A673 (cell line): ENCODE measurements around the gene KANSL1.

ENCODE experiments used
- CTCF ChIP-seq: fragments of 300-800, 200-600 bp; sonication (generic); conservative IDR thresholded peaks from 2 replicates; pipeline ENCODE4 v1.5.1; 2017; ENCODE audit warnings: low read depth, mild to moderate bottlenecking, antibody characterized with exemption, low read length, moderate library complexity, mixed read lengths
- EZH2 ChIP-seq: fragments of 200-600 bp; sonication (generic); IDR thresholded peaks from 2 replicates; pipeline ENCODE4 v1.6.1; 2017; ENCODE audit warnings: borderline replicate concordance, low read depth, mild to moderate bottlenecking, mixed read lengths, antibody characterized with exemption, low read length; ENCODE audit not compliant: poor library complexity, severe bottlenecking

GRCh38 chr17:46125831-46126230 lies 67.4 kb downstream of the KANSL1 start:
- TF ChIP-seq CTCF = no peak
- no peak for TF ChIP-seq EZH2
